ENCODE results near the gene ERC2.

- no peak for TF ChIP-seq CTCF (IDR thresholded peaks at IDR 0.05; ENCODE audit: low read length)
- TF ChIP-seq EZH2 (IDR thresholded peaks at IDR 0.05; ENCODE audit: borderline replicate concordance, low read length): no peak
Measured at GRCh38 chr3:55683666-55684270, 784.5 kb downstream of the ERC2 start.
